Activated naive CD4-positive, alpha-beta T cell treated with anti-CD3 and anti-CD28 coated beads, Interleukin-2, amount 10 ng/mL, durations not matched to agents 7 days and 5 days (primary cell): ENCODE results near the gene CSAG1.
"Not testable (repeated sequence)": the region's sequence is repeated elsewhere in the genome, so short reads cannot be mapped to it uniquely, and the experiment has no call there.

Experiments used
- CTCF ChIA-PET: fragments of 350-600 bp; sonication (Branson Sonifier 250); formaldehyde crosslinking; loops from one replicate; lab custom pipeline; 2021; ENCODE audit warnings: antibody characterized with exemption; lab: Charles Lee
- DNase-seq: peaks from one replicate; pipeline ENCODE4 v3.0.0-alpha.2; 2020
- H3K27ac Mint-ChIP-seq: one replicate; pipeline ENCODE4 v1.8.0; 2021; ENCODE audit warnings: mild to moderate bottlenecking, moderate library complexity, mixed read lengths
- H3K27me3 Mint-ChIP-seq: one replicate; pipeline ENCODE4 v1.8.0; 2021; ENCODE audit warnings: mild to moderate bottlenecking, mixed read lengths
- H3K36me3 Mint-ChIP-seq: one replicate; pipeline ENCODE4 v1.8.0; 2021; ENCODE audit warnings: mixed read lengths
- H3K4me1 Mint-ChIP-seq: one replicate; pipeline ENCODE4 v1.8.0; 2021; ENCODE audit warnings: mixed read lengths
- H3K4me3 Mint-ChIP-seq: one replicate; pipeline ENCODE4 v1.8.0; 2021; ENCODE audit warnings: mild to moderate bottlenecking, moderate library complexity, mixed read lengths
- H3K9me3 Mint-ChIP-seq: one replicate; pipeline ENCODE4 v1.8.0; 2021; ENCODE audit warnings: mixed read lengths

The CSAG1 gene

DNA sequence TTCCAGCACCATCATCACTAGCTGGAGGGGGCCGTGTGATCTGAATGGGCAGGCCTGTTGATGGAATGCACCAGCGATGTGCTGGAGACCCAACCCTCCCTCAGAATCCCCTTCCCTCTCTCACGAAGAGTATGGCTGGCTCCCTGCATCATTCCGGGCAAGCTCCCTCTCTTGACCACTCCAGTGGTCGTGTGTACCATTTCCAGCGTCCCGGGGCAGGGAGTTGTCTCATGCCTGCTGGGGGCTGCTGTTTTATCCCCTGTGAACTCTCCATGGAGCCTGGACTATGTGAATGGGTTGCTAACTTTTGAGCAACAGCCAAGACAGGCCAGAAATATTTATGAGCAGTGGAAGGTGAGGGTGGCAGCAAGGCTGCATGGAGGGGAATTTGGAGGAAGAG lies 8.1 kb downstream of the CSAG1 start:
- no peak for DNase-seq
- CTCF ChIA-PET = no interaction called here
- no peaks in the 10 kb centered on the region for H3K36me3 Mint-ChIP-seq
- no peaks in the 10 kb centered on the region for H3K9me3 Mint-ChIP-seq
- peaks cover 9% of the 10 kb centered on the region for H3K27me3 Mint-ChIP-seq
- no peak overlapping the region for H3K27ac Mint-ChIP-seq
- H3K4me3 Mint-ChIP-seq = no peak overlapping the region
- no peaks in the 10 kb centered on the region for H3K4me1 Mint-ChIP-seq

DNA sequence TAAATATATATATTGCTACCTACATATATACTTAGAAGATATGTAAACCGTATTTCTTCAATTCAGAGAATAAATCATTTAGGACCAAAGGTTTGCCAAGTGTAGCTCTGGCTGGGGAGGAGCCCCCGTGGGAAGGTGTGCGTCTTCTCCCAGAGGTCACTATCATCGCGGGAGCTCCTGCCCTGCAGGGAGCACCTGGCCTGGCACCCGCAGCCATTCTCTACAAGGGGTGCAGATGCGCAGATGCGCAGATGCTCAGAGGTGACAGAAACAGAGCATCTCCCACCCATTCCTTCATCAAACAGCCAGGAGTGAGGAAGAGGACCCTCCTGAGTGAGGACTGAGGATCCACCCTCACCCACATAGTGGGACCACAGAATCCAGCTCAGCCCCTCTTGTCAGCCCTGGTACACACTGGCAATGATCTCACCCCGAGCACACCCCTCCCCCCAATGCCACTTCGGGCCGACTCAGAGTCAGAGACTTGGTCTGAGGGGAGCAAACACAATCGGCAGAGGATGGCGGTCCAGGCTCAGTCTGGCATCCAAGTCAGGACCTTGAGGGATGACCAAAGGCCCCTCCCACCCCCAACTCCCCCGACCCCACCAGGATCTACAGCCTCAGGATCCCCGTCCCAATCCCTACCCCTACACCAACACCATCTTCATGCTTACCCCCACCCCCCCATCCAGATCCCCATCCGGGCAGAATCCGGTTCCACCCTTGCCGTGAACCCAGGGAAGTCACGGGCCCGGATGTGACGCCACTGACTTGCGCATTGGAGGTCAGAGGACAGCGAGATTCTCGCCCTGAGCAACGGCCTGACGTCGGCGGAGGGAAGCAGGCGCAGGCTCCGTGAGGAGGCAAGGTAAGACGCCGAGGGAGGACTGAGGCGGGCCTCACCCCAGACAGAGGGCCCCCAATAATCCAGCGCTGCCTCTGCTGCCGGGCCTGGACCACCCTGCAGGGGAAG lies 19.4 kb downstream of the CSAG1 start, which contains the start of gene MAGEA2B:
Gene MAGEA2B, plus strand, starts transcription at position 814 of the 973 bp plus-strand sequence. CDS start 2,479 bp downstream, outside the sequence.
- CTCF ChIA-PET, H3K4me3 Mint-ChIP-seq, H3K4me1 Mint-ChIP-seq, H3K27me3 Mint-ChIP-seq, DNase-seq, H3K27ac Mint-ChIP-seq, H3K9me3 Mint-ChIP-seq, H3K36me3 Mint-ChIP-seq: not testable (repeated sequence)

DNA sequence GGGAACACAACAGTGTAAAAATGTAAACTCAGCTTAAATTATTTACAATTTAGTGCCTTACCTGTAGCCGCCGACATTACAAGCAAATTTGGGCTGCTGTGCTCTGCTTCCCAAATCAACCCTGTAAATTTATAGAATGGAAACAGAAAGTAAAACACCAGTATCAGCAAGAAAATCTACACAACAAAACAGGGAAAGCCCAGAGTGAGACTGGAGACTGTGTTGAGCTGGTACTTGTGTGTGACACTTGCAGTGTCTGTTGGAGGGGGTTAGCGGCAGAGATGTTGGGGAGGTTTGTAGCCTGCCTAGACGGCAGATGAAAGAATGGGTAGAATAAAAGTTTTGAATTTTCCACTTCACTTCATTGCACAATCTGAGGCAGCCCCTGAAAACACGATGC lies 20.3 kb downstream of the CSAG1 start:
- H3K4me3 Mint-ChIP-seq, H3K4me1 Mint-ChIP-seq, DNase-seq, H3K27ac Mint-ChIP-seq, H3K36me3 Mint-ChIP-seq, H3K9me3 Mint-ChIP-seq, CTCF ChIA-PET, H3K27me3 Mint-ChIP-seq: not testable (repeated sequence)

DNA sequence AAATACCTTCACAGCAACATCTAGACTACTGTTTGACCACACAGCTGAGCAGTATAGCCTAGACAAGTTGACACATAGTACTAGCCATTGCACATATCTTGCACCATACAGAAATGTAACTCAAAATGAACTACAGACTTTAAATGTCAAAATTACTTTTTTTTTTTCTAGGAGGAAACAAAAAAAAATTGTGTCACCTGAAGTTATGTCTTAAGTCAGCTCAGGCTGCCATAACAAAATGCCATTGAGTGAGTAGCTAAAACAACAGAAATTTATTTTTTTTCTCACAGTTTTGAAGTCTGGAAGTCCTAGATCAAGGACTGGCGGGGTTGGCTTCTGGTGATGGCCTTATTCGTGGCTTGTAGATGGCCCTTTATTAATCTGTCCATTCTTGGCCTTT lies 24.3 kb downstream of the CSAG1 start, which contains the start of gene CSAG2:
Gene CSAG2, minus strand, starts transcription at position 101 of the 400 bp plus-strand sequence. CDS start 161 bp downstream, outside the sequence.
- DNase-seq, H3K36me3 Mint-ChIP-seq, H3K4me1 Mint-ChIP-seq, H3K27ac Mint-ChIP-seq, CTCF ChIA-PET, H3K27me3 Mint-ChIP-seq, H3K9me3 Mint-ChIP-seq, H3K4me3 Mint-ChIP-seq: not testable (repeated sequence)

DNA sequence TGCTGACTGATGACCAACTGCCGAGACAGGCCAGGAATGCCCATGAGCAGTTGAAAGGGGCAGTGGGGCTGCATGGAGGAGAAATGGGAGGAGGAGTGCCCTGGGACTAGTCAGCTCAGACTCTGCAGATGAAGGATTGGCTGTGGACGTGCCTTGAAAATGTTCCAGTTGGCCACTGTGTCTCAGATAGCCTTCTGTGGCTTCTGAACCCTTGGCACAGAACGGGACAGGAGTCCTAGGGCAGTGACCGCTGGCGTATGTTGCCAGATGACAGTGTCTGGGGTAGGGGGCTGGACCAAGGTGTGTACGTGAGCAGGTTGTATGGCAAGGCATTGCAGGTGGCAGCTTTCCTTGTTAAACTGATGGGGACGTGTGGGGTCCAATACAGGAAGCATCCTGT lies 27.0 kb downstream of the CSAG1 start:
- DNase-seq, H3K36me3 Mint-ChIP-seq, H3K27ac Mint-ChIP-seq, H3K9me3 Mint-ChIP-seq, H3K4me3 Mint-ChIP-seq, H3K4me1 Mint-ChIP-seq, CTCF ChIA-PET, H3K27me3 Mint-ChIP-seq: not testable (repeated sequence)

DNA sequence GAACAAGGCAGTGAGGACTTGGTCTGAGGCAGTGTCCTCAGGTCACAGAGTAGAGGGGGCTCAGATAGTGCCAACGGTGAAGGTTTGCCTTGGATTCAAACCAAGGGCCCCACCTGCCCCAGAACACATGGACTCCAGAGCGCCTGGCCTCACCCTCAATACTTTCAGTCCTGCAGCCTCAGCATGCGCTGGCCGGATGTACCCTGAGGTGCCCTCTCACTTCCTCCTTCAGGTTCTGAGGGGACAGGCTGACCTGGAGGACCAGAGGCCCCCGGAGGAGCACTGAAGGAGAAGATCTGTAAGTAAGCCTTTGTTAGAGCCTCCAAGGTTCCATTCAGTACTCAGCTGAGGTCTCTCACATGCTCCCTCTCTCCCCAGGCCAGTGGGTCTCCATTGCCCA lies 33.1 kb downstream of the CSAG1 start:
- DNase-seq, H3K27me3 Mint-ChIP-seq, H3K27ac Mint-ChIP-seq, H3K36me3 Mint-ChIP-seq, CTCF ChIA-PET, H3K9me3 Mint-ChIP-seq, H3K4me1 Mint-ChIP-seq, H3K4me3 Mint-ChIP-seq: not testable (repeated sequence)

DNA sequence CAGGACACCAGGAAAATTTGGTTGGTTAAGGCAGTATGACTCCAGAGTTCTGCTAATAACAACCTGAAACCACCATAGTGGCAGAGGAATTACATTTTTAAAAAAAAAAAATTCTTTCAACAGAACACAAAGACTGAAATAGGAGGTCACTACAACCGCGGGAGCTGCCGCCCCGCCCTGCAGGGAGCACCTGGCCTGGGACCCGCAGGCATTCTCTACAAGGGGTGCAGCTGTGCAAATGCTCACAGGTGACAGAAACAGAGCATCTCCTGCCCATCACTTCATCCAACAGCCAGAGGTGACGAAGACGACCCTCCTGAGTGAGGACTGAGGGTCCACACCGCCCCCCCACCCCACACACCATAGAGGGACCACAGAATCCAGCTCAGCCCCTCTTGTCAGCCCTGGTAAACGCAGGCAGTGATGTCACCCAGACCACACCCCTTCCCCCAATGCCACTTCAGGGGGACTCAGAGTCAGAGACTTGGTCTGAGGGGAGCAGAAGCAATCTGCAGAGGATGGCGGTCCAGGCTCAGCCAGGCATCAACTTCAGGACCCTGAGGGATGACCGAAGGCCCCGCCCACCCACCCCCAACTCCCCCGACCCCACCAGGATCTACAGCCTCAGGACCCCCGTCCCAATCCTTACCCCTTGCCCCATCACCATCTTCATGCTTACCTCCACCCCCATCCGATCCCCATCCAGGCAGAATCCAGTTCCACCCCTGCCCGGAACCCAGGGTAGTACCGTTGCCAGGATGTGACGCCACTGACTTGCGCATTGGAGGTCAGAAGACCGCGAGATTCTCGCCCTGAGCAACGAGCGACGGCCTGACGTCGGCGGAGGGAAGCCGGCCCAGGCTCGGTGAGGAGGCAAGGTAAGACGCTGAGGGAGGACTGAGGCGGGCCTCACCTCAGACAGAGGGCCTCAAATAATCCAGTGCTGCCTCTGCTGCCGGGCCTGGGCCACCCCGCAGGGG lies 35.3 kb downstream of the CSAG1 start, which contains the start of gene MAGEA3:
Gene MAGEA3, plus strand, starts transcription at position 843 of the 980 bp plus-strand sequence. CDS start 2,039 bp downstream, outside the sequence.
- H3K4me3 Mint-ChIP-seq, DNase-seq, CTCF ChIA-PET, H3K4me1 Mint-ChIP-seq, H3K27ac Mint-ChIP-seq, H3K36me3 Mint-ChIP-seq, H3K27me3 Mint-ChIP-seq, H3K9me3 Mint-ChIP-seq: not testable (repeated sequence)

DNA sequence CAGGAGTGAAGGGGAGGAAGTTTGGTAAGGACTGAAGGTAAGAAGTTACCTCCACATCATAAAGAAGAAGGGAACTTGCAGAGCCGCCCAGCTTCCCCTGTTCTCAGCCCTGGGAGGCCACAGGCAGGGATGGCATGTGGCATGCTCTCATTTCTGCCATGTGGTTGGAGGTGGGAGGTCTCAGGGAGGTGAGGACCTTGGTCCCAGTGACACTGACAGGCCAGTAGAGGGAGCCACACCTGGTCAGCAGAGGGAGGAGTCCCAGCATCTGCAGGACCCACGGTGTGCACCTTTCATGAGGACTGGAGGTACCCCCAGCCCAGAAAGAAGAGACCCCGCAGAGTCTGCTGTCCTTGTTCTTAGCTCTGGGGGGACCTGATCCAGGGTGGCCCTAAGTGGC lies 52.5 kb downstream of the CSAG1 start:
- CTCF ChIA-PET, H3K4me1 Mint-ChIP-seq, DNase-seq, H3K4me3 Mint-ChIP-seq, H3K9me3 Mint-ChIP-seq, H3K36me3 Mint-ChIP-seq, H3K27ac Mint-ChIP-seq, H3K27me3 Mint-ChIP-seq: not testable (repeated sequence)
